AG04449 (cell line): ENCODE data around the gene FER1L5.

ENCODE experiments used
- CTCF ChIA-PET: fragments of 350-600 bp; formaldehyde crosslinking; extraction: SDS; loops from one replicate; lab custom pipeline; 2021; ENCODE audit warnings: antibody characterized with exemption; lab: Yijun Ruan, JAX
- POLR2A ChIA-PET: fragments of 400-600, 350-600 bp; formaldehyde crosslinking; extraction: SDS; loops from one replicate; lab custom pipeline; 2020; ENCODE audit warnings: antibody characterized with exemption, inconsistent platforms; lab: Yijun Ruan, JAX
- DNase-seq: peaks from one replicate; pipeline ENCODE4 v3.0.0-alpha.2; 2010; ENCODE audit warnings: low read depth, low spot score
- H3K4me3 ChIP-seq: 2 replicates; pipeline ENCODE4 v1.5.1; 2011; ENCODE audit warnings: low read depth, mild to moderate bottlenecking, control low read depth, low read length
- CTCF ChIP-seq: IDR thresholded peaks from one replicate; pipeline ENCODE4 v1.5.1; 2011; ENCODE audit warnings: mild to moderate bottlenecking, moderate library complexity, low read length, control low read depth, inconsistent platforms; ENCODE audit not compliant: insufficient read depth; ENCODE audit errors: missing control alignments

Gene FER1L5

GRCh38 chr2:96694816-96695455, 52.4 kb downstream of the FER1L5 start:
- POLR2A ChIA-PET: no interaction called here
- DNase-seq: no peak
- no peak overlapping the region for H3K4me3 ChIP-seq
- CTCF ChIA-PET: interaction anchor here (0.5 to 1.1 kb wide), 3 partner anchors 11 to 155 kb away, joined by 3 read pairs; no protein-coding TSS in a partner anchor
- TF ChIP-seq CTCF: no peak

GRCh38 chr2:96695602-96696001, 53.0 kb downstream of the FER1L5 start:
- ChIA-PET CTCF (interaction anchor here (1.1 kb wide), 1 partner anchor 10 kb away, joined by 3 read pairs; no protein-coding TSS in a partner anchor), POLR2A (no interaction called here)
- no peak for TF ChIP-seq CTCF
- DNase-seq: no peak
- H3K4me3 ChIP-seq: no peak overlapping the region

- POLR2A ChIA-PET: no interaction called here
- no peak for TF ChIP-seq CTCF
- no peak for DNase-seq
- H3K4me3 ChIP-seq: no peak overlapping the region
- CTCF ChIA-PET: interaction anchor here (0.6 to 1.7 kb wide), 2 partner anchors 142 to 288 kb away, joined by 3 read pairs; no protein-coding TSS in a partner anchor
Observed at GRCh38 chr2:96697476-96697875, 54.9 kb downstream of the FER1L5 start.

- no peak for TF ChIP-seq CTCF
- DNase-seq: no peak
- no peak overlapping the region for H3K4me3 ChIP-seq
- ChIA-PET POLR2A (no interaction called here), CTCF (interaction anchor here (1.7 kb wide), 1 partner anchor 143 kb away, joined by 3 read pairs; no protein-coding TSS in a partner anchor)
Observed at GRCh38 chr2:96698221-96698861, 55.8 kb downstream of the FER1L5 start.

GRCh38 chr2:96699021-96699420, 56.5 kb downstream of the FER1L5 start:
- TF ChIP-seq CTCF: no peak
- no peak overlapping the region for H3K4me3 ChIP-seq
- ChIA-PET CTCF (interaction anchor here (1.4 kb wide), 1 partner anchor 62 kb away, joined by 3 read pairs; no protein-coding TSS in a partner anchor), POLR2A (no interaction called here)
- DNase-seq: no peak

- DNase-seq: no peak
- H3K4me3 ChIP-seq: no peak overlapping the region
- ChIA-PET POLR2A (no interaction called here), CTCF (interaction anchor here (1.4 kb wide), 1 partner anchor 62 kb away, joined by 3 read pairs; no protein-coding TSS in a partner anchor)
- no peak for TF ChIP-seq CTCF
Observed at GRCh38 chr2:96699621-96700020, 57.1 kb downstream of the FER1L5 start.
